T-helper 17 cell (primary cell): ENCODE data around the gene TBC1D22A. TPM values are rescaled to one million over a fixed set of nuclear protein-coding genes. Genes with fewer than 3 reads are reported as not detected.

Experiments
- ATAC-seq: fragments of 150-1000 bp; cut with Tn5 transposase; 2 replicates; pipeline ENCODE4 v1.10.0; 2021; ENCODE audit warnings: mild to moderate bottlenecking, moderate library complexity
- DNase-seq, 3 donors: peaks; one replicate each; pipeline versions ENCODE4 v3.0.0 to v3.0.0-alpha.2; 2020 to 2021
- H3K9me3 ChIP-seq: one replicate; pipeline ENCODE4 v1.7.0; 2013; ENCODE audit warnings: low read length, mild to moderate bottlenecking; ENCODE audit not compliant: control insufficient read depth, poor library complexity, severe bottlenecking
- H3K27ac Mint-ChIP-seq: one replicate; pipeline ENCODE4 v1.8.0; 2022; ENCODE audit warnings: mild to moderate bottlenecking, moderate library complexity, mixed read lengths
- H3K27me3 Mint-ChIP-seq: one replicate; pipeline ENCODE4 v1.8.0; 2022; ENCODE audit warnings: mixed read lengths
- H3K36me3 Mint-ChIP-seq: one replicate; pipeline ENCODE4 v1.8.0; 2022; ENCODE audit warnings: low read depth, mixed read lengths
- H3K4me1 Mint-ChIP-seq: one replicate; pipeline ENCODE4 v1.8.0; 2022; ENCODE audit warnings: mild to moderate bottlenecking, mixed read lengths
- H3K4me3 Mint-ChIP-seq: one replicate; pipeline ENCODE4 v1.8.0; 2022; ENCODE audit warnings: mild to moderate bottlenecking, moderate library complexity, mixed read lengths
- total RNA-seq, 4 donors: library from RNA in 2 of 4; stranded (reverse) in 2 of 4; gene quantifications; one replicate each; pipeline ENCODE4 v1.2.3 and lab custom pipeline; 2022 to 2026

The TBC1D22A gene
- total RNA-seq, 2 donors from 2014 or later: 42.1 to 43.8 TPM

DNA sequence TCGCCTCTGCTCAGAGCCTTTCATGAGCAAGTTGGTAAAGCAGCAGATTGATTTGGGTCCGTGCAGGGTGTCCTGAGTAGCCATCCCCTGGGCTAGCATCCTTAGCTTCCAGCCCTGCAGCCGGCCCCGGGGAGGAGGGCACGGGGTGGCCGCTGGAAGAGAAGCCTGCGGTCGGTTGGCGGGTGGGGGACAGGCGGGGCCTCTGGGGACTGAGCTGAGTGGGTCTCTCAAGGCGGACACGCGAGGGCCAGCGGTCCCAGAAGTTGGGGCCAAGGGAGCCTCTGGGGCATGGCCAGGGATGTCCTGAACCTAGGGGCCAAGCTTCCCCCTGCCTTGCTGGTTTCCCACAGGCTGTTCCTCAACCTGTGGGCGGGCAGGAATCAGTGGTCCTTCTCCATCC, 143.0 kb downstream of the TBC1D22A start:
- DNase-seq: no peak
- no peak for ATAC-seq
- Mint-ChIP-seq H3K27ac (no peak overlapping the region), H3K27me3 (no peaks in the 10 kb centered on the region), H3K36me3 (peaks cover 4% of the 10 kb centered on the region), H3K4me1 (peaks cover 30% of the 10 kb centered on the region), H3K4me3 (no peak overlapping the region)
- no peaks in the 10 kb centered on the region for H3K9me3 ChIP-seq

DNA sequence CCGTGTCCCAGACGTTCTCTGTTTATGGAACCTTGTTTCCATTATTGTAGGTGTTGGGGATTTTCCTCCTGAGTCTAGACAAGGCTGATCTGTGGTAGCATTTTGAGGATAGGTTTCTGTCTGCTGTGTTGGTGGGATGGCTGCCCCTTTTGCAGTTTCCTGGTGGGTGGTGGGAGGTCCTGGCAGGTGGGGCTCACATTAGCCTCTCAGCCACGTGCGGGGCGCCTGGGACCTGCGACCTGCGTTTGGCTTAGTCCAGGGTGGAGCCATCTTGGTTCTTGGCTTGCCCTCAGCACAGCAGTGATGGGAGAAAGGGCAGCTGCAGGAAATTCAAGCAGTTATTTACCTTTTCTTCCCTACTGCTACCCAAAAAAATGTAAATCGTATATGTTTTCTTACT, 143.4 kb downstream of the TBC1D22A start:
- Mint-ChIP-seq H3K27ac (no peak overlapping the region), H3K36me3 (peaks cover 4% of the 10 kb centered on the region), H3K4me3 (no peak overlapping the region), H3K4me1 (peaks cover 32% of the 10 kb centered on the region), H3K27me3 (no peaks in the 10 kb centered on the region)
- no peaks in the 10 kb centered on the region for H3K9me3 ChIP-seq
- no peak for ATAC-seq
- DNase-seq: no peak

DNA sequence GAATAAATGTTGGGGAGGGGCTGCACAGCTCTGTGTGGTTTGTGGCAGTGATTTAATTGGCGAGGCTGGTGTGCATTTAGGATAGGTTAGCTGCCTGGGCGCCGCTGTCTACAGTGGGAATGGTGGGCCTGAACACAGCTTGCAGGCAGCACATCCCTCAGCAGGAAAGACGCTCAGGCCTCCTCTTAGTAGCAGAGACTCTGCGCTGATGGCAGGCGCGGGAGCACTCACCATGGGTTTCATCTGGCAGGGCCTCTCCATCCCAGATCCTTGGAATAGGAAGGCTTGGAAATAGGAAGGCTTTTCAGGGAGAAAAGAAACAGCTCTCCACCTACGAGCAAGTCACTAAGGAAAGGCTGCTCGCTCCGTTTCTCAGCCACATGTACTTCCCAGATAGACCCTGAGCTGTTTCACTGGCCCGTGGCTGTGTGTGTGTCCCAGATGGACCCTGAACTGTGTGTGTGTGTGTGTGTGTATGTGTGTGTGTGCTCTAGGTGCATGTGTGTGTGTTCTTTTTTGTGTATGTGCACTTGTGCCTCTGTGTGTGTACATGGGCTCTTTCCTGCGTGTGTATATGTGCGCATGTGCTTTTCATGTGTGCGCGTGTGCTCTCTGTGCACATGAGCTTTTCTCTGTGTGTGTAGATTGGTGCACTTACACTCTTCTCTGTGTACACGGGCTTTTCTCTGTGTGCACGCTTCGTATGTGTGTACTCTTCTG, 144.0 kb downstream of the TBC1D22A start:
- ATAC-seq (no peak), DNase-seq (no peak)
- Mint-ChIP-seq H3K27me3 (no peaks in the 10 kb centered on the region), H3K36me3 (peaks cover 6% of the 10 kb centered on the region), H3K4me1 (peaks cover 30% of the 10 kb centered on the region), H3K27ac (no peak overlapping the region), H3K4me3 (no peak overlapping the region)
- H3K9me3 ChIP-seq: no peaks in the 10 kb centered on the region

DNA sequence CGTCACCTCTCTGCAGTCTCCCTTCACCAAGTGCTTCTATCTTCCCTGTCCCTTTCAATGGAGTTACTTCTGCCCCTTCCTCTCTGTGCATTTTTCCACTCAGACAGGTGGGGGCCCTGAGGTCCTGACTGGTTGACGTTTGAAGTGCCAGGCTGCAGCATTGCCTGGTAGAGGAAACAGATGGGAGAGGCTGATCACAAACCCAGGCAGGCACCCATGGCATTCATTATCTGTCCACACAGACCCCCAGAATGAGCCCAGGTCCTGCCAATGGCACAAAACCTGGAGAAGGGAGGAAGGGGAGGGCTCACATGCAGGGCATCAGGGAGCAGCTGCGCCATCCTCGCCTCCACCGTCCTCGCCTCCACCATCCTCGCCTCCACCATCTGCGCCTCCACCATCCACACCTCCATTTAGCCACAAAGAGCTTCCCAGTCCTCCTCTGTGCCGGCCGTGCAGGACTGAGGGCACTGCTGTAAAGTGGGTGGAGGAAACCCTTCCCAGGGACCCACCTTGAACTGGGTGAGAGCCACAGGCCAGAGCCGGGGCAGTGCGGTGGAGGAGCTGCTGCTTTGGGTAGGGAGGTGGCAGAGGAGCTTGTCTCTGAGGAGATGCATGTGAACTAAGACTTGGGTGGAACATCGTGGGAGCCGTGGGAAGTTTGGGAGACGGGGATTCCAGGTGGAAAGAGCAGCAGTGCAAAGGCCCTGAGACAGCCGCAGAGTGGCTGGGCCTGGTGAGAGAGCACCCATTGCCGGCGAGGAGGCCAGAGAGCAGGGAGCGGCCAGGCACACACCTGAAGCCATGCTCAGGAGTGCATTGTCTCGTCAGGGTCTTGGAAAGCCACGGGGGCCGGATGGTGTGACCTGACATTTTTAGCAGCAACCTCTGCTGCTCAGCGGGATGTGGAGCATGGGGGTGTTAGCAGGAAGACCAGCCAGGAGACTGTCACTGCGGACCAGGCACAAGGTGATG, 145.1 kb downstream of the TBC1D22A start:
- H3K4me1 Mint-ChIP-seq: peaks cover 29% of the 10 kb centered on the region
- H3K4me3 Mint-ChIP-seq: peak overlapping the region; percentile 33
- peak overlapping the region; percentile 53 for H3K27ac Mint-ChIP-seq
- H3K36me3 Mint-ChIP-seq: peaks cover 6% of the 10 kb centered on the region
- H3K9me3 ChIP-seq: no peaks in the 10 kb centered on the region
- ATAC-seq: no peak
- no peaks in the 10 kb centered on the region for H3K27me3 Mint-ChIP-seq
- DNase-seq: no peak

DNA sequence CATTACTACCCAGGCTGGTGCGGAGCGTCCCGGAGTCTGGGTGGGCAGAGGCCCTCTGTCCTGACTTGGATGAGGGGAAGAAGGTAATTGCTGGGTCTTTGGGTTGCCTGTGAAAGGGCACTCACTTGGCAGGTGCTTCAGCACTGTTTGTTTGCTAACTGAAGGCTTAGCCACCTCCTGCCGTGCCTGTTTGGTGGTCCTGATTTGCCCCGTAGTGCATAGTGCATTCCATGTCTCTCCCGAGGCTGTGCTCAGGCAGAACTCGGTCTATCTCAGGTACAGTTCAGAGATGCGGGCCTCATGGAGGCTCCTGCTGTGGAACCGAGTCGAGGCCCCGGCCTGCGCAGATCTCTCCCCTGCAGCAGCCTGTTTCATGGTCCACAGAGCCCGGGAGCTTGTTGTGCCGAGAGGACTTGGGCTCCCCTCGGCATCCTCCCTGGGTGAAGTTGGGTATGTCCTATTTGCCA, 146.2 kb downstream of the TBC1D22A start:
- Mint-ChIP-seq H3K36me3 (peaks cover 6% of the 10 kb centered on the region), H3K4me3 (no peak overlapping the region), H3K27me3 (no peaks in the 10 kb centered on the region), H3K27ac (no peak overlapping the region), H3K4me1 (peaks cover 24% of the 10 kb centered on the region)
- DNase-seq: no peak
- no peak for ATAC-seq
- no peaks in the 10 kb centered on the region for H3K9me3 ChIP-seq

DNA sequence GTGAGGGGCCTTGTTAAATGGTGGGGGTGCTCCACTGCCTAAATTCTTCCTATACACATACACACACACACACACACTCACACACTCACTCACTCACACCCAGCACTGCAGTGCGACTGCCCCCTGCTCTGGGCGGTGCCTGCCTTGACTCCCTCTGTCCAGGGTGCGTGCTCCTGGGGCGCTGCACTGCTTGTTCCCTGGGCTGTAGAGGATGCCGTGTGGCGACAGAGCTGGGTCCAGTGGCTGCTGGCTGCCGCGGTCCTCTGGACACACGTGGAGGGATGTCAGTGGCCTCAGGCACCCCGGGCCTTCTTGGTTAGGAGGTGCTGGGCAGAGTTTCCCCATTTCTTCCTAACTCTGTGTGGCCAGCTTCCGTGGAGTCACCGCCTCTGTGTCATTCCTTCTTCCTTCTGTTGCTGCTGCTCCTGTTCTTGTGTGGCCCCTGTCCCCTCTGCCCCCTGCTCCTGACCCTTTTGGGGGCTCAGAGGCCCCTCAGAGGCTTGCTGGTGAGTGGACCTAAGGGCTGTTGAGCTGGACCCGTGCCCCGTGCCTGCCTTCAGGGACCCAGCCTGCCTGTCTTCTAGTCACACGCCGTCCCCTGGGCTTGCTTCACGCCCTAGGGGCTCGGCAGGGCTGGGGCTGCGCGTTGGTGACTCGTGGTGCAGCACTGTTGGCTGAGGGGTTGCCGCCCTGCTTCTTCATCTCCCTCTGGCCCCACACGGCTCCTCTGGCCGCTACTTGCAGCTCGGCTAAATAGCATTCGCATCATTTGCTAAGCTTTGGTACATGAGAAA, 147.0 kb downstream of the TBC1D22A start:
- H3K4me3 Mint-ChIP-seq: no peak overlapping the region
- H3K27me3 Mint-ChIP-seq: no peaks in the 10 kb centered on the region
- DNase-seq (no peak), ATAC-seq (no peak)
- peaks cover 8% of the 10 kb centered on the region for H3K36me3 Mint-ChIP-seq
- H3K4me1 Mint-ChIP-seq: peaks cover 27% of the 10 kb centered on the region
- no peaks in the 10 kb centered on the region for H3K9me3 ChIP-seq
- H3K27ac Mint-ChIP-seq: peak overlapping the region; percentile 9

DNA sequence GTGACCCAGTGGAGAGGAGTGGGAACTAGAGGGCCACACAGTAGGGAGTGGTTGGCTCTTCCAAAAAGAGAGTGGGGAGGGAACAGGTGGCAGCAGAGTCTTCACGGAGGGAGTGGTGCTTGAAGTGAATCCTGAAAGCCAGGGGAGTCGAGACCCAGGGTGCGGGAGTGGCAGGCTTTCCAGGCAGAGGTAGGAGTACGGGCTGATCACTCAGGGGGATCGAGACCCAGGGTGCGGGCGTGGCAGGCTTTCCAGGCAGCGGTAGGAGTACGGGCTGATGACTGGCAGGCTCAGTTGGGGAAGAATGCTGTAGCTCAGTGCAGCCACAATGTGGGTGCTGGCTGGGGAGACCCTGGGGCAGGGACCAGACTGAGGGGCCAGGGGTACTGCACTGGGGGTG, 148.2 kb downstream of the TBC1D22A start:
- ATAC-seq: no peak
- Mint-ChIP-seq H3K27me3 (no peaks in the 10 kb centered on the region), H3K27ac (peak overlapping the region; percentile 79), H3K4me1 (peaks cover 29% of the 10 kb centered on the region), H3K4me3 (no peak overlapping the region), H3K36me3 (peaks cover 8% of the 10 kb centered on the region)
- DNase-seq: no peak
- no peaks in the 10 kb centered on the region for H3K9me3 ChIP-seq

DNA sequence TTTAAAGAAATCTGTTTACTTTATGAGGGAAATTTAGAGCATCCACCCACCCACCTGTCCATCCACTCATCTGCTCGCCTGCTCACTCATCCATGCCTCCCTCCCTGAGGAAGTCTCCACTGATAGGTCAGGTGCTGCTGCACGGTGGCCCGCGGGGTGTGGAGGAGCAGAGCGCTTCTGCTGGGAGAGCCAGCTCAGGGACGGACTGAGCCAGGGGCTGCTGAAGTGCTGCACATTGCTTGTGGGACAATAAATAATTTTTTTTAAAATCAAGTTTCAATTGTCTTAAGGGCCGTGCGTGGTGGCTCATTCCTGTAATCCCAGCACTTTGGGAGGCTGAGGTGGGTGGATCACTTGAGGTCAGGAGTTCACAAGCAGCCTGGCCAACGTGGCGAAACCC, 148.9 kb downstream of the TBC1D22A start:
- Mint-ChIP-seq H3K4me1 (peaks cover 29% of the 10 kb centered on the region), H3K4me3 (no peak overlapping the region), H3K36me3 (peaks cover 8% of the 10 kb centered on the region), H3K27ac (no peak overlapping the region), H3K27me3 (no peaks in the 10 kb centered on the region)
- no peaks in the 10 kb centered on the region for H3K9me3 ChIP-seq
- no peak for DNase-seq
- no peak for ATAC-seq

DNA sequence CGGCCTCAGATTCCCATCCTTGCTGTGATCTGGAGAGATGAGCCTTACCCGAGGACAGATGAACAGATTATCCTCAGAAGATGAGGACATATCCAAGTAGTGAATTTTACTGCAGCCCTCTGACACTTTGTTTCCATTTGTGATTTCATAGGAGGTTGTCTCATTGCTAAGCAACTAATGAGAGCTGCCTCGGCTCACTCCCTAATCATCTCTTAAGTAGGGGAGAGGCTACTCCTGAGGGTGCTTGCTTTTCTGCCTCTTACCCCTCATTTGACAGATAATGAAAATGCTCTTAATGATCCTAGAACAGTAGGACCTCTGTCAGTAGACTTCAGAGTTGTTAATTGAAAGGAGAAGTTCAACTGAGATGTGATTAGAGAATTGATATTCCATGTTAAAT, 150.9 kb downstream of the TBC1D22A start:
- no peaks in the 10 kb centered on the region for H3K9me3 ChIP-seq
- DNase-seq (no peak), ATAC-seq (no peak)
- Mint-ChIP-seq H3K4me1 (peaks cover 26% of the 10 kb centered on the region), H3K27ac (no peak overlapping the region), H3K27me3 (no peaks in the 10 kb centered on the region), H3K36me3 (peaks cover 18% of the 10 kb centered on the region), H3K4me3 (no peak overlapping the region)

DNA sequence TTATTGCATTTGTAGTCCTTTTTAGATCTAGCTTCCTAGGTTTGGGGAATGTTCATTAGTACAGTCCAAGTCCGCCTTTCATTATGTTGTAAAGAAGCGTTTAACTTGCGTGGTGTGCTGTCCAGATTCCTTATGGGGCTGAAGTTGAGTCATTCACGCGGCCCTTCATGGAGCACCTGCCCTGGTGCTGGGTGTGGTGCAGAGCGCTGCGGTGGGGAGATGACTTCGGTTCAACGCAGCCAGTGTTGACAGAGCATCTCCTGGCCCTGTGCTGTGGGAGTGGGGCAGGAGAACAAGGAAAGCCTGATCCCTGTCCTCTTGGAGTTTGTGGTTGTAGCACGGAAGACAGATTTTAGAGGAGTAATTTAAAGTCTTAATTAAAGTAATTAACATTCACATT, 152.0 kb downstream of the TBC1D22A start:
- Mint-ChIP-seq H3K27me3 (no peaks in the 10 kb centered on the region), H3K36me3 (peaks cover 24% of the 10 kb centered on the region), H3K4me3 (no peak overlapping the region), H3K27ac (no peak overlapping the region), H3K4me1 (peaks cover 27% of the 10 kb centered on the region)
- no peaks in the 10 kb centered on the region for H3K9me3 ChIP-seq
- ATAC-seq (no peak), DNase-seq (no peak)

DNA sequence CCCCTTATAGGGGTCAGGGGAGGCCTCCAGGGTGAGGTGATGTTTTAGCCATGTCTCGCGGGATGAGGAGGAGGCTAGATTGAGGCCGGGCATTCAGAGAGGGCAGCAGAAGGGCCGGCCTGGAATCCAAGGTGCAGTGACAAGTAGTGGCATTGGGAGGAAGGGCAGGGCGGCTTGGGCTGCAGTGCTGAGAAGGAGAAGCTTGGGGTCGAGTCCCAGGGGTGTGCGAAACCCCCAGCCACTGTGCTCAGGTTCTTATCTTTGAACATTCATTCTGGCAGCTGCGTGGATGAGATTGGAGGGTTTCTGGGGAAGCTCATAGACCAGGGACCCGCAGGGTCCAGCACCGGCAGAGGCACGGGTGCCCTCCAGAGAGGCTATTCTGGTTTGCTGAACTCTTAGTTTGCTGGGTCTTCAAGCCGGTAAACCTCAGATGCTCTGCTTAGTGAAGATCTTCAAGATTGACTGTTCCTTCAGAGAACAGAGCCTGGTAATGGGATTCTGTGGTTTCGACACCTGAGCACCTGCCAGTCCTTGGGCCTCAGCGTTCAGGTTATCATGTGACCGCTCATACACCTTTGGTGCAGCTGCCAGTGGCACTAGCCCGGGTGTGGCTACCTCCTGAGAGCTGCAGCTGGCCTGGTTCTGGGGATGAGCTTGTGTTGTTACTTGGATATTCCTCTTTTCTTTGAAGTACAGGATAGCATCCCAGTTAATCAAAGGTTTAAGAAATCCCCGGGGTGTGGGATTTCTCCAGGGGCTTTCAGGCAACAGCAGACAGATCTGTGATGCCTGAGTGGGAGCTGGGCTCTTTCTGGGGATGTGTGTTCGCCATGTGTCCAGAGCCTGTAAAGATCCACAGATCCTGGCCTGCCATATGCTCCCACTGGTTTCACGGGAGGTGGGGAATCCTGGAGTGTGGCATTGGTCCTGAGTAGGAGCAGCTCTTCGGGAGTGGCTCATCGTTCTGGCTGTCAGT, 152.8 kb downstream of the TBC1D22A start:
- no peak overlapping the region for H3K4me3 Mint-ChIP-seq
- ATAC-seq: no peak
- H3K27ac Mint-ChIP-seq: no peak overlapping the region
- DNase-seq: no peak
- peaks cover 24% of the 10 kb centered on the region for H3K36me3 Mint-ChIP-seq
- no peaks in the 10 kb centered on the region for H3K9me3 ChIP-seq
- no peaks in the 10 kb centered on the region for H3K27me3 Mint-ChIP-seq
- peaks cover 22% of the 10 kb centered on the region for H3K4me1 Mint-ChIP-seq
